HCT116 (cell line): ENCODE data around the gene LPIN1.

Source experiments
- CEBPB ChIP-seq: IDR thresholded peaks from 2 replicates; pipeline ENCODE4 v1.6.1; 2012; ENCODE audit warnings: low read depth
- POLR2A ChIP-seq: IDR thresholded peaks from 2 replicates; pipeline ENCODE4 v1.7.0; 2011; ENCODE audit warnings: borderline replicate concordance; ENCODE audit not compliant: insufficient read depth, insufficient read length; ENCODE audit errors: extremely low read depth

DNA sequence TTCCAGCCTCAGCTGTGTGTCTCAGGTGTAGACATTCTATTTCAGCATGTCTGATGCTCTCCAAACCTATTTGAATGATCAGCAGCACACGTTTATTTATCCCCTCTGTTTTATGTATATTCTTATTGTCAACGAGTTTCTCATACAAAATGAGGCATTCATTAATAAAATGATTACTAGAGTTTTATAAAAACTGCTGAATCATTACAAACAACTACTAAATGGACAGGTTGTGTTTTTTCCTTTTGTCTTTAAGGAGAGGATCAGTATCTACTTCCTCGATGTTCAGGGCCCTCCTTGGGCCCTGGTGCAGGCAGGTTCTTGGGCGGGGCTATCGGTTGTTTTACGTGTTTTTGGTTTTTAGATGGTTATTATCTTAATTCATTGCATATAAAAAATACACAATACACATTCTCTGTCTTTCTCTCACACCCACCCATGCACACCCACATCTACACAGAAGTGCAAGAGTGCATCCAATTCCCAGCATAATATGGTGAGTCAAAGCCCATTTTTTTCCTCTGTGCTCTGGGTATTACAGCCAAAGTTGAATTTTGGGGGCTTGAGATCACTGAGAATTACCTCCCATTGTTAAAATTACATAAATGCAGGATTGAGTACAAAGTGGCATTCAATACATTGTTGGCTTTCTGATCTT is 24.2 kb downstream of the LPIN1 start:
- TF ChIP-seq POLR2A: no peak
- TF ChIP-seq CEBPB: no peak
